Measurements from ENCODE around the gene GPR31. TPM values are rescaled to one million over a fixed set of nuclear protein-coding genes. Genes with fewer than 3 reads are reported as not detected.

The GPR31 gene
- total and polyA plus RNA-seq, 2 of the 4 experiments (the other 2 are of a cell fraction) = not detected

Other genes starting within 250 kb of the GPR31 start
- 13.6 and 14.2 TPM in 2 replicates for gene RNASET2, start 201.4 kb downstream of the GPR31 start, total RNA-seq (2012; rRNA removed)
- gene RNASET2, start 201.4 kb downstream of the GPR31 start, polyA plus RNA-seq (2012; rRNA removed) = 23.6 and 24.9 TPM in 2 replicates
- gene CEP43, start 158.6 kb downstream of the GPR31 start, total RNA-seq (2012; rRNA removed) = 8.6 and 19.4 TPM in 2 replicates
- 8.5 and 10.7 TPM in 2 replicates for gene CEP43, start 158.6 kb downstream of the GPR31 start, polyA plus RNA-seq (2012; rRNA removed)
- not detected in 2 replicates for gene CCR6, start 34.9 kb downstream of the GPR31 start, total RNA-seq (2012; rRNA removed)
- not detected in 2 replicates for gene CCR6, start 34.9 kb downstream of the GPR31 start, polyA plus RNA-seq (2012; rRNA removed)
- not detected in 2 replicates for gene UNC93A, start 133.3 kb upstream of the GPR31 start, total RNA-seq (2012; rRNA removed)
- not detected in 2 replicates for gene UNC93A, start 133.3 kb upstream of the GPR31 start, polyA plus RNA-seq (2012; rRNA removed)
- not detected in 2 replicates for gene TTLL2, start 167.1 kb upstream of the GPR31 start, total RNA-seq (2012; rRNA removed)
- gene TTLL2, start 167.1 kb upstream of the GPR31 start, polyA plus RNA-seq (2012; rRNA removed) = not detected in 2 replicates